Urothelium cell line (cell line): ENCODE results near the gene ARAF.
"Not testable (repeated sequence)": the region's sequence is repeated elsewhere in the genome, so short reads cannot be mapped to it uniquely, and the experiment has no call there.

Experiments
- DNase-seq: peaks from one replicate; pipeline ENCODE4 v3.0.0; 2011; ENCODE audit warnings: low spot score, mixed read lengths
- FAIRE-seq: peaks from 2 replicates; lab custom pipeline; 2011; peaks lifted over from hg19 to GRCh38; lab: Jason Lieb, UNC

The ARAF gene

DNA sequence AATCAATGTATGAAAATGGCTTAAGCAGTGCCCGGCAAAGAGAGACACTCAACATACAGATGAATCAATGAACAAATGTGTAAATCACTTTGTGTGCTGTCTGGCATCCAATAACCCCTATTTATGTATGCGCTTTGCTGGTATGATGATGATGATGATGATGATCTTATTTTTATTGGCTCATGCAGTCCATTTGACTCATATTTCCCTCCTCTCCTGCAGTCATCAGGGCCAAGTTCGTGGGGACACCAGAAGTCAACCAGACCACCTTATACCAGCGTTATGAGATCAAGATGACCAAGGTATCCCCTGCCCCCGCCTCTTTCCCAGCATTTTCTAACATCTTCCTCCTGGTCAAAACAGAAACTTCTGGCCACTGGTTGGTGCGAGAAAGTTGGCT is 23.7 kb downstream of the ARAF start:
- FAIRE-seq = no peak
- DNase-seq = no peak

DNA sequence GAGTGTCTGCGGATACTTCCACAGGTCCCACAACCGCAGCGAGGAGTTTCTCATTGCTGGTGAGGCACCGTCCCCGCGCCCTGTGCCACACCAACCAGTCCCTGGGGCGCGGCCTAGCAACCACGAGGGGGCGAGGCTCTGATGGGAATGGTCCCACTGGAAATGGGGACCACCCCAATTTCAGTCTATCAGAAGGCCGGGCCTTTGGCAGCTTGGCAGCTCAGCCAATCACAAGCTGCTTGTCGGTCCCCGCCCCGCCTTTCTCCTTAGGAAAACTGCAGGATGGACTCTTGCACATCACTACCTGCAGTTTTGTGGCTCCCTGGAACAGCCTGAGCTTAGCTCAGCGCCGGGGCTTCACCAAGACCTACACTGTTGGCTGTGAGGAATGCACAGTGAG is 24.3 kb downstream of the ARAF start:
- DNase-seq (no peak), FAIRE-seq (no peak)

DNA sequence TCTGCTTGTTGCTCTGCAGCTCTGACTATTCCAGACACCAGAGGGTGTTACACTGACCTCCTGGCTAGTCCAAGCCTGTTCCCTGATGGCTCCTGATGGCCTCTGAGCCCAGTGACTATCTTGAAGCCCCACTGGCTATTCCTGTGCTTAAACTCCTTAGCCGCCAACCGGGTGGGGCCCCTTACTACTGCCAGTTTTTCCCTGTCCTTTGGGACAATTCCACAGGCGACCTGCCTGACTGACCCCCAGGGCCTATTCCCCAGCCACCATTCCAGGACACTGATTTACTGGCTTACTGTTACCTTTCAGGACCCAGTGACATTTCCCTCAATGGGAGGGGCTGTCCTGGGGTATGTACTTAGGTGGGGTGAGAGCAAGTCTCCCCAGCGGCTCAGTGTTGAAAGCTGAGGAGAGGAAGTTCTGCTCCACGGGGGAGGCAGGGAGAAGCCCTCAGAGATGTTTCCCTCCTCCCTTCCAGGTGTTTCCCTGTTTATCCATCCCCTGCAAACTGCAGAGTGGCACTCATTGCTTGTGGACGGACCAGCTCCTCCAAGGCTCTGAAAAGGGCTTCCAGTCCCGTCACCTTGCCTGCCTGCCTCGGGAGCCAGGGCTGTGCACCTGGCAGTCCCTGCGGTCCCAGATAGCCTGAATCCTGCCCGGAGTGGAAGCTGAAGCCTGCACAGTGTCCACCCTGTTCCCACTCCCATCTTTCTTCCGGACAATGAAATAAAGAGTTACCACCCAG is 25.2 kb downstream of the ARAF start:
- DNase-seq (no peak), FAIRE-seq (no peak)

DNA sequence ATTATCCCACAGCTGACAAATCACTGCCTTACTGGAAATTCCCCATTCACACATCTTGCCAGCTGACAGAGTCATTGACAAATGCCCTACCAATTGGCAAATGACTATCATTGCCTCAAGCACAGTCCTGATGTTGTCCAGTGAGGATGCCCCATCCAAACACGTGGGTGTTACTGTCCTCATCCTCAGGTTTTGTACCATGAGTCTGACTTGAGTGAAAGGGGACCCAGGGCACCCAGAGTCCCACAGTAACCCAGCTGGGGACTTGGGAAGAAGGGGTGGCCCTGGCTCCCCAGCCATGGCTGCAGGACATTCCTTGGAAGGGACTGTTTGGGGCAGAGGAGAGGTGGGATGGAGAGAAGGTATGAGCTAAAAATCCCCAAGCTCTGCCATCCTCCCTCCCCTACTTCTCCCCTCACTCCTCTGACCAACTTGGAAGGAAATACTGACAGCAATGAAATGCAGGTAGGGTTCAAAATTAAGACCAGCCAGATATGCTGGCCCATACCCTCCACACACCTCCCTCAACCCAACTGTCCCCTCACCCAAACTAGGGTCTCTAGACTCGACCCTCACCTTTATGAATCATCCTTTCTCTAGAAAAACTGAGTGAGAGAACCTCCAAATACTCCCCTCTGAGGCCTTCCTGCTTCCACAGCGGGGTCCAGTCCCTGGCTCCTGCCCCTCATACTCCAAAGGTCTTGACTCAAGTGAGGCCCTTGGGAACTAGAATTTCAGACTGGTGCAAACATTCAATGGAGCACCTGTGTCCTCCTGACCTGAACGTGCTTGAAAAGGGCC is 26.3 kb downstream of the ARAF start:
- DNase-seq (no peak), FAIRE-seq (no peak)

DNA sequence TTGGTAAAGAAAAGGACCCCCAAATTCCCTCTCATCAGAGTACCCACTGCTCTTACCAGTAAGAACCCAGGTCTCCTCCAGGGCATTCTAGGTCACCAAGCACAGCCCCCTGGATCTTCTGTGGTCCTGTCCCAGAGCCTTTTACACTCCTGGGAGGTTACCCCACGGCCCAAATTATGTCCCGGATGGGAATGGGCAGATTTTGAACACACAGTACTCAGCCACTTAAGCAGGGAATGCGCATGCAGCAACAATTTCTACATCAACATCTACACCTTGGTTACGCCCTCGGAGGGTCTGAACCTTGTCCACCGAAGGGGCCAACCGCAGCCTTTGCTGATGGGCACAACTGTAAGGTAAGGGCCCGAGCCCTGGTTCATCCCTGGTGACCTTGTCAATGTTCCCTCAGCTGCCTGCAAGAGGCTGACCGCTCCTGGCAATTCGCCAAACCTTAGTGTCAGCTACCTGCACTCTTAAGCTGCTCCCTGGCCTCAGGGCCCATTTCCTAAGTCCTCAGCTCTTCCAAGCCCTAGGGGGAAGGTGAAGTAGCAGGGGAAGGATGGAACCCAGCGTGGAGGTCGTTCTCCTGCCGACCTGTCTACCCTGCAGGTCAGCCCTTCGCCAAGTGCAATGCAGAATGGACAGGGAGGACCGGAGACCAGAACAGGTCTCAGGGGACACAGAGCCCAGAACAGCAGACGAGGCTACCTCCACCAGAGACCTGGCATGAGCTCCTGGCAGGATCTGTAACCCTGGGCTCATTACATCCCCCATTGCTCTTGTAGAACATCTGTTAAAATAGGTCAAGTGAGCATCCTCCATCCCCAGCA is 27.1 kb downstream of the ARAF start:
- DNase-seq (no peak), FAIRE-seq (no peak)

DNA sequence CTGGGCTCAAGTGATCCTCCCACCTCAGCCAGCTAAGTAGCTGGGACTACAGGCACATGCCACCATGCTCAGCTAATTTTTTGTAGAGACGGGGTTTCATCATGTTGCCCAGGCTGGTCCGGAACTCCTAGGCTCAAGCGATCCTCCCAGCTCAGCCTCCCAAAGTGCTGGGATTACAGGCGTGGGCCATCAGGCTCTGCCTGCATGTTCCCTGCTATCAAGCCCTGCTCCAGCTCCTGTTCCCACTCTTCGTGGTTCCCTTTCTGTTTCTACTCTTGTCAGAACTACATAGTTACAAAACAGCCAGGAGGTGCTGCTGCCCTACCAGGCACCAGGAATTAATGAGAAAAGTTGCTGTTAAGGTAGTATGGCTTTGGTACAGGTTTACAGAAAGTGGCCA is 30.0 kb downstream of the ARAF start:
- no peak for DNase-seq
- no peak for FAIRE-seq

DNA sequence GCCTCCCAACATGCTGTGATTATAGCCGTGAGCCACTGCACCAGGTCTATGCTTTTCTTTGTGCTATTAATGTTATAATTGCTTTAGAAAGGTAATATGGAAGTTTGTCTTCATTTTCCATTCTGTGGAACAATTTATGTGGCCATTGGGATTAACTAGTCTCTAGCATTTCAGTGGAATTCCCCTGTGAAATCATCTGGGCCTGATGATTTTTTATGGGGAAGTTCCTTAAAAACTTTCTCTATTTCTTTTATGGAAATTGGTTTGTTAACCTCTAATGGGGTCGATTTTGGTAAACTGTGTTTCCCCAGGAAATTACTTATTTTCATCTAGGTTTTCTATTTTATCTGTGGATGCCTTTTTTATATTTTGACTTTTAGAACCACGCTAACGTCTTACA is 32.5 kb downstream of the ARAF start:
- FAIRE-seq = no peak
- DNase-seq = no peak

DNA sequence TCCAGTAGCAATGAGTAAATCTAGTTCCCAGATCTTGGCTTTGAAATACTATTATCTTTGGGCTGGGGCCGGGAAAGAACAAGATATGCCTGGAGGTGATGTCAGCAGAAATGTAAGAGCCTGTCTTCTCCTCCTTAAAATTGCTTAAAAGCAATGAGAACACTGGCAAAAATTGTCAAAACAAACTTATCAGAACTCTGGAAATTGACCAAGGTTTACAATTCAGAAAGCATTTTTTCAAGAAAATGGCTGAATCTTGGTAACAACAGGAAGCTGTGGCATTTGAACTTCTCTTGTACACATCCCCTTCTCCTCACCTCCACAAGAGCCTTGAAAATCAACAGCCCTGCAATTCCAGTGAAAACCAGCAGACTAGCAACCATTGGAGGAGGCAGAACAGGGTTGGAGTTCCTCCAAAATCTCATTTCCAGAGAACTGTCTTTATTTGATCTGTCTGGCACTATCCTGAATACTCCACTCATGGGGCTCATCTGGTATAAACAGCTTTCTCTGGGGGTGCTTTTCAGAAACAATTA is 34.8 kb downstream of the ARAF start:
- no peak for DNase-seq
- no peak for FAIRE-seq

DNA sequence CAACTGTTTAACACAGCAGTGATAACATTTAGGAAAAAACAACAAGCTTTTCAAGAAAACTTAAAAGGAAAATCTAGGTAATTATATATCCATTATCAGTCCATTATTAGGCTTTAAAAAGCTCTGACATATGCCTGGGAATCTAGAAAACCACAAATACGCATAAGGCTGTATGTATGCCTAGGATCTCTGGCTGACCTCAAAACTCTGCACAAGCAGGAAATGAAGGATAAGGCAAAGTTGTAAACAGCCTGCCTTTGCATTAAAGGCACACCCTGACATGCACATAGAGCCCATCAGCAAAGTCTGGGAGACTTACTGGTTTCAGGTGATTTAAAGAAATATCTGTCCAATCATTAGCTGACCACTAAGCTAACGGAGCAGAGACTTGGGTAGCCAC is 35.3 kb downstream of the ARAF start:
- FAIRE-seq = no peak
- no peak for DNase-seq

DNA sequence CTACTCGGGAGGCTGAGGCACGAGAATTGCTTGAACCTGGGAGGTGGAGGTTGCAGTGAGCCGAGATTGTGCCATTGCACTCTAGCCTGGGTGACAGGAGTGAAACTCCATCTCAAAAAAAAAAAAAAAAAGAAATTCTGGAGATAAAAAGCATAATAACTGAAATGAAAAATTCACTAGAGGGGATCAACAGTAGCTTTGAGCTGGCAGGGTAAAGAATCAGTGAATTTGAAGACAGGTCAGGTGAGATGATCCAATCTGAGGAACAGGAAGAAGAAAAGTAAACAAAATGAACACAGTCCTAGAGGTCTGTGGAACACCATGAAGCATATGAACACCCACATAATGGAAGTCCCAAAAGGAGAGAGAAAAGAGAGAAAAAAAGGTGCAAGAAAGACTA is 36.2 kb downstream of the ARAF start:
- DNase-seq = no peak
- FAIRE-seq = no peak

DNA sequence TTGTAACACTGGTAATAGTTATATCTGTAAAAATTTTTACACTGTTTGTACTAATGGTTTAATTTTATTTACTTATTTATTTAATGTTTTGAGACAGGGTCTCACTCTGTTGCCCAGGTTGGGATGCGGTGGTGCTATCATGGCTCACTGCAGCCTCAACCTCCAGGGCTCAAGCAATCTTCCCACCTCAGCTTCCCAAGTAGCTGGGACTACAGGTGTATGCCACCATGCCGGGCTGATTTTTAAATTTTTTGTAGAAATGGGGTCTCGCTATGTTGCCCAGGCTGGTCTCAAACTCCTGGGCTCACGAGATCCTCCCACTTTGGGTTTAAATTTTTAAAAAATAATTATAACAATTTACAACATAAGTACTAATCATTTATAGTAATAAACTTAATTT is 42.1 kb downstream of the ARAF start:
- not testable (repeated sequence) for FAIRE-seq, DNase-seq

DNA sequence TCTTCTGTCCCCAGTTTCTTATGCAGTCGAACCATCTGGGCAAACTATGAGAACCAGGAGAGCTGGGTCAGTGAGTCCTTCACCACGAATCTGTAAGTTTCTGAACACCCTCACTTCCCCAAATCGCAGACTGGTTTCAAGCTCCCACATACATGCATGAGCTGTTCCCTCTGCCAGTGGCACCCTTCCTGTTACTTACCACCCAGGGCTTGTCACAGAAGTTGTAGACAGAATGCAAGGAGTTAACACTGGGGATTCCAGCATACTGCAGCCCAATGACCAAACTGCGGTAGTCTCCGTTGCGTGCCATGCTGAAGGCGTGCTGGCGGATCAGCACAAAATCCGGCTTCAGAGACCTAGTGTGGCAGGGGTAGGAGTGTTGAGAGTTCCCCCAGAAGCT is 44.0 kb downstream of the ARAF start:
- FAIRE-seq (no peak), DNase-seq (no peak)

DNA sequence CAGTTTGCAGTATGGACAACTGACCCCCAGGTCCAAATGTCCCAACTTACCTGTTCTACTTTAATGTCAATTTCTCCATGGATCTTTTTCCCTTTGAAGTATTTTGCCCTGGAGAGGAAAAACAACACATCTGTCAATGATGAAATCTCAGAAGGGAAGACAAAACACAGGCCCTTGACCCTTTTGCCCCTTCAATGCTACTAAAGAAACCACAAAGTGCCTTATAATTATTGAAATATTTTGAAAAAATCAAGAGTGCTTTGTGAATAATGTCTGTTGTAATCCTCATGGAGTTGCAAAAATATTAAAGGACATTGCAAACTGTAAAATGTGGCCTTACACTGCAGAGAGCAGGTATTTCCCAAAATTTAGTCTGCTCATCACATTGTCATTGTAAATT is 46.1 kb downstream of the ARAF start:
- FAIRE-seq (no peak), DNase-seq (no peak)

DNA sequence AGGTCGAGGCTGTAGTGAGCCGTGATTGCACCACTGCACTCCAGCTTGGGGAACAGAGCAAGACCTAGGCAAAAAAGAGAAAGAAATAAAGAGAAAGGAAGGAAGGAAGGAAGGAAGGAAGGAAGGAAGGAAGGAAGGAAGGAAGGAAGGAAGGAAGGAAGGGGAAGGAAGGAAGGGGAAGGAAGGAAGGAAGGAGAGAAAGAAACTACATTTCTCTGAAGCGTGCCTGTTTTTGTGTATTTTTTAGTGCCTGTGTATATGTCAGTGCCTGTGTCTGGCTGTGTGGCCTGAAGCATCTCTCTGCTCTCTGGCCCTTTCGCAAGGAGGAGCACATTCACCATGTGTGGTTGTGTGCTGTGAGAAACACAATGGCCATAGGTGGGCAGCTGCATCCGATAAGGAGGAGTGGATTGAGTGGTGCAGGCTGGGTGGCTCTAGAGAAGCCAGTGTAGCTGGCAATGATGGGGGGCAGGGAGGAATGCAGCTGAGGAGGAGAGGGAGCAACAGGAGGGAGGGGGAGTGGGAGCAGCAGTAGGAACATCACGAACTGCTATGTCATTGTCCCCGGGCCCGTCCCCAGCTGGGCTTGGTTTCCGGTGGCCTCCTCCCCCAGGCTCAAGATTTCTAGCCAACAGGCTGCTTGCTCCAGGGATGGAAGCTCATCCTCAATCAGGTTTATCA is 47.3 kb downstream of the ARAF start:
- DNase-seq = no peak
- no peak for FAIRE-seq

DNA sequence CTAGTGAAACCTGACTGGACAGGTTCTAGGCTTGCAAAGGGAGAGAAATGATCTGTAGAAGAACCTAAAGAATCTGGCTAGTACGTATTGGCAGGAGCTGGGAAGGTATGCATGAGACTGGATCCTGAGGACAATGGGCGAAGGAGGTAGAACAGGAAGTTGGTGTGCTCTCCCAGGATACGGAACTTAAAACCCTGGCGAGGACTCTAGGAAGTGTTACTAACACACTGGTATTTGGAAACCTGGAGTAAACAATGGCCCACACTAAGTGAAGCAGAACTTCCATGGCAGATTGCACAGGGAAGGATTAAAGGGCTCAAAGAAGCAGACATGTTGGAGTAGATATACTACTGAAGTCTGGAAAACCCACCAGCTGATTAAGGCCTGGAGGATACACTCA is 49.5 kb downstream of the ARAF start:
- no peak for DNase-seq
- FAIRE-seq = no peak

DNA sequence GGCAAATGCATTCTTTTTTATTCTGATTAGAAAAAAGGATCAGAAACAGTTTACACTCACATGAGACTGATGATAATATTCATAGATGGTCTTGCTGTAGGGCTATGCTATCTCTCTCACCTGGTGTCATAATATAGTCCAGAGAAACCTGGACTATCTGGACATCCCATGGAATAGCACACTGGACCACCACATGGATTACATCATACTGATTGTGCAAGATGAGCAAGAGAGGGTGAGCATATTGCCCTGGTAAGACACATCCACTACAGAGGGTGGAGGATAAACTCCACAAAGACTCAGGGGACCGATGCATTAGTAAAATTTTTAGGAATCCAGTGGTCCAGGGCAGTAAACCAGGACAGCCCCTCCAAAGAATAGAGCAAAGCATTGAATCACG is 50.5 kb downstream of the ARAF start:
- DNase-seq (no peak), FAIRE-seq (no peak)

DNA sequence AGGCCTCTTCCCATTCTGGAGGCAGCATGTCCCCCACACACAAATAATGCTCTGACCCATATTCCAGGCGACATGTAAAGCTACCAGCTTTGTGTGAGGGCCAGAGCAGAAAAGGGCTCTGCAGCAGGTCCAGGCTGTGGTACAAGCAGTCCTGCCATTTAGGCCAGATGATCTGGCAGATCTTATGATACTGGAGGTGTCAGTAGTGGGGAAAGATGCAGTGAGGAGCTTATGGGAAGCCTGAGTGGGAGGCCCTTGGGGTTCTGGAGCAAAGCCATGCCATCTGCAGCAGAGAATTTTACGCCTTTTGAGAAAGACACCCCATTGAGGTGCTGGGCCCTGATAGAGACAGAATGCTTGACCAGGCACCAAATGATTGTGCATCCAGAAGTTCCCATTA is 50.9 kb downstream of the ARAF start:
- DNase-seq (no peak), FAIRE-seq (no peak)

DNA sequence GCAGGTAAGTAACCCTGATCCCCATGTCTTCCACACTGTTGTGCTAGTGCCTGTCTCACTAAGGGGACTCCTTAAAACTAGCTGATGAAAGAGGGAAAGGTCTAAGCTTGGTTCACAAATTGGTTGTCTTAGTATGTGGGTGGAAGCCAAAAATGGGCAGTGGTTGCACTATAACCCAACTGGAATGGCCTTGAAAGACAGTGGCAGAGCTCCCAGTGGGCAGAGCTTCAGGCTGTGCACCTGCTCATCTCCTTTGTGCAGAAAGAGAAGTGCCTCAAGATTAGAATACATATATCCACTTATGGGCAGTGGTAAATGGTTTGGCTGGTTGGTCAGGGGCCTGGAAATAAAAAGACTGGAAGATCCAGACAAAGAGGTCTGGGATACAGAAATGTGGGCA is 51.4 kb downstream of the ARAF start:
- no peak for DNase-seq
- FAIRE-seq = no peak

DNA sequence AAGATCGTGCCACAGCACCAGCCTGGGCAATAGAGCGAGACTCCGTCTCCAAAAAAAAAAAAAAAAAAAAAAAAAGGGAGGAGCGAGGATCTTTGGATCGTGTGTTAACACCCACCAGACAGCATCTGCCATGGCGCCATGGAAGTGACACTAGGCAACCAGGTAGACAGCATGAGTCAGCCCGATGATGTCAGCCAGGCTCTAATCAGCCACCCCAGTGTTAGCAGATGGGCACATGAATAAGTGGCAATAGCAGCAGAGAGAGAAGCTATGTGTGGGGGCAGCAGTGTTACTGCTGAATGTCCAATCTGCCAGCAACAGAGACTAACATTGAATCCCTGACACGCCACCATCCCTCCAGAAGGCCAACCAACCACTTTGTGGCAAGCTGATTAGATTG is 52.1 kb downstream of the ARAF start:
- no peak for DNase-seq
- no peak for FAIRE-seq

DNA sequence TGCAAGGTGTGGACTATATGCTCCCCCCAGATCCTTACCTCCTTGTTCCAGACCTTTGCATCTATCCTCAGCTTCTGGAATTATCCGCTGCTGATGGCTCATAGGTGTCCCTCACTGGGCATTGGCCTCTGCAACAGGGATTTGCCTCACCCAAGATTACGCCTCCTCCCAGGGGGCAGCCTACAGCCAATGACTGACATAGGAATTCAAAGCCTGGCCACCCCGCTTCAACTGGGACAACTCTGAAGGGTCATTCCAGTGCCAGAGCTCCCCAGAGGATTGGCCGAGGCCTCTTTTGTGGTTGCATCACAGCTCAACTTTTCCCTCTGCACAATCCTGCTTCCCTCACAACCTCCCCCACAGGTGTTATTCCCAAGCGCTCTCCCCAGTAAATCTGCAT is 53.6 kb downstream of the ARAF start:
- DNase-seq = no peak
- no peak for FAIRE-seq

DNA sequence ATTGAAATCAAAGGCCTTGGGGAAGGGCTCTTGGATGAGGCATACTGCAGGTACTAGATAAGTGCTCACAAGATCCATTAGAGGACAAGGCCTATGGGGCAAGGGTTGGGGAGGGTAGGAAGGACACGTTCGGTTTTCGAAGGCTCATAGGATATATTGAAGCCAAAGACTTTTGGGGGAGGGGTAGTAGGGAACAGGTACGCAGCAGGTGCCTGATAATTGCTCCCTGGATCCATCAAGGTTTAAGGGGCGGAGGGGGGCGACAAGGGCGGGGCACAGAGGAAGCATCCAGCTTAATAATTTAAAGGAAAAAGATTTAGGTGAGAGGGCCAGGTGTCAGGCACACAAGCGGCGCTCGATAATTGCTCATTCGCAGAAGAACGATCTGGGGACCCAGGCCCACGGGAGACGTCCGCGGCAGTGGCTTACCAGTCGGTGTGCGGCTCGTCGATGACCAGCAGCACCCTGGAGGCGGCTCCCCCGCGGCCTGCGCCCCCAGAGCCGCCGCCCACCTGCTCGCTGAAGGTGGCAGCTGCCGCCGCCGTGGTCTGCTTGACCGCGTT is 58.0 kb downstream of the ARAF start:
- no peak for FAIRE-seq

More for the DNA sequence above, 58.0 kb downstream of the ARAF start:
- no peak for DNase-seq
